Measurements from ENCODE around the gene ARGFX. TPM values are rescaled to one million over a fixed set of nuclear protein-coding genes. Genes with fewer than 3 reads are reported as not detected.
"Not testable (repeated sequence)": the region's sequence is repeated elsewhere in the genome, so short reads cannot be mapped to it uniquely, and the experiment has no call there.

The ARGFX gene
- total RNA-seq, 6 experiments from 2014 or later = not detected

GRCh38 chr3:121592856-121593702, 25.3 kb downstream of the ARGFX start, which contains the start of gene FBXO40:
TSS of gene FBXO40 (plus strand) at chr3:121593379. CDS start at chr3:121620576, 27,197 bp downstream.
- Mint-ChIP-seq H3K4me1 (ENCODE audit: low read depth) (no peaks in the 10 kb centered on the region), H3K4me3 (no peak within 1 kb of the TSS), H3K27me3 (ENCODE audit: insufficient read depth) (peaks cover 7% of the 10 kb centered on the region), H3K36me3 (ENCODE audit: low read depth) (no peaks in the 10 kb centered on the region), H3K9me3 (no peaks in the 10 kb centered on the region), H3K27ac (no peak within 1 kb of the TSS)
- DNase-seq = no peak
- TF ChIP-seq CTCF (IDR thresholded peaks at IDR 0.05) = no peak

- not testable (repeated sequence) for H3K9me3 Mint-ChIP-seq; H3K27ac Mint-ChIP-seq; H3K4me1 Mint-ChIP-seq (ENCODE audit: low read depth); H3K36me3 Mint-ChIP-seq (ENCODE audit: low read depth); H3K4me3 Mint-ChIP-seq; DNase-seq; H3K27me3 Mint-ChIP-seq (ENCODE audit: insufficient read depth)
Measured at GRCh38 chr3:121593806-121594205, 26.1 kb downstream of the ARGFX start.

GRCh38 chr3:121594850-121595249, 27.1 kb downstream of the ARGFX start:
- H3K27ac Mint-ChIP-seq = no peak overlapping the region
- no peak overlapping the region for H3K4me3 Mint-ChIP-seq
- H3K9me3 Mint-ChIP-seq = no peaks in the 10 kb centered on the region
- H3K36me3 Mint-ChIP-seq (ENCODE audit: low read depth) = no peaks in the 10 kb centered on the region
- TF ChIP-seq CTCF (IDR thresholded peaks at IDR 0.05) = no peak
- H3K27me3 Mint-ChIP-seq (ENCODE audit: insufficient read depth) = peaks cover 7% of the 10 kb centered on the region
- no peak for DNase-seq
- H3K4me1 Mint-ChIP-seq (ENCODE audit: low read depth) = no peaks in the 10 kb centered on the region

GRCh38 chr3:121595765-121596406, 28.1 kb downstream of the ARGFX start:
- no peaks in the 10 kb centered on the region for H3K36me3 Mint-ChIP-seq (ENCODE audit: low read depth)
- H3K27me3 Mint-ChIP-seq (ENCODE audit: insufficient read depth) = peaks cover 7% of the 10 kb centered on the region
- TF ChIP-seq CTCF (IDR thresholded peaks at IDR 0.05) = no peak
- no peaks in the 10 kb centered on the region for H3K9me3 Mint-ChIP-seq
- H3K4me1 Mint-ChIP-seq (ENCODE audit: low read depth) = no peaks in the 10 kb centered on the region
- DNase-seq = no peak
- no peak overlapping the region for H3K4me3 Mint-ChIP-seq
- H3K27ac Mint-ChIP-seq = no peak overlapping the region

GRCh38 chr3:121598564-121598963, 30.8 kb downstream of the ARGFX start:
- TF ChIP-seq CTCF (IDR thresholded peaks at IDR 0.05) = no peak
- H3K4me3 Mint-ChIP-seq = no peak overlapping the region
- H3K4me1 Mint-ChIP-seq (ENCODE audit: low read depth) = no peaks in the 10 kb centered on the region
- DNase-seq = no peak
- H3K36me3 Mint-ChIP-seq (ENCODE audit: low read depth) = no peaks in the 10 kb centered on the region
- no peak overlapping the region for H3K27ac Mint-ChIP-seq
- no peaks in the 10 kb centered on the region for H3K27me3 Mint-ChIP-seq (ENCODE audit: insufficient read depth)
- H3K9me3 Mint-ChIP-seq = no peaks in the 10 kb centered on the region

- DNase-seq; H3K9me3 Mint-ChIP-seq; H3K36me3 Mint-ChIP-seq (ENCODE audit: low read depth); H3K4me1 Mint-ChIP-seq (ENCODE audit: low read depth); H3K4me3 Mint-ChIP-seq; H3K27ac Mint-ChIP-seq; H3K27me3 Mint-ChIP-seq (ENCODE audit: insufficient read depth): not testable (repeated sequence)
Measured at GRCh38 chr3:121599900-121600299, 32.2 kb downstream of the ARGFX start.
